ENCODE data around the gene FAM234B. TPM values are rescaled to one million over a fixed set of nuclear protein-coding genes. Genes with fewer than 3 reads are reported as not detected.

Gene FAM234B
- total and polyA plus RNA-seq, 2 of the 8 experiments (the other 6 are each of a cell fraction or from before 2014, with no cell fraction given), result 12.5 to 29.1 TPM

GRCh38 chr12:12998248-12998647 lies 45.9 kb upstream of the FAM234B start (continued):
- no peak for TF ChIP-seq CTCF (IDR thresholded peaks at IDR 0.05; ENCODE audit: control extremely low read depth in 1 of 3, insufficient read depth in 1 of 3, low read depth in 1 of 3, low read length in 3 of 3)
- TF ChIP-seq CBX5 (IDR thresholded peaks at IDR 0.05; ENCODE audit: low read depth, low read length), result no peak
- no peak for TF ChIP-seq CEBPB (IDR thresholded peaks at IDR 0.05; ENCODE audit: low read depth, low read length)
- TF ChIP-seq USF2 (IDR thresholded peaks at IDR 0.05; ENCODE audit: low read length), result no peak
